ENCODE measurements around the gene ZFY. TPM values are rescaled to one million over a fixed set of nuclear protein-coding genes. Genes with fewer than 3 reads are reported as not detected.

ZFY gene
- 10.0 and 10.2 TPM in 2 replicates for total RNA-seq

GRCh38 chrY:2934861-2935715, at the start of gene ZFY:
Gene ZFY, plus strand, starts transcription at chrY:2935381. Its CDS starts 18,556 bp downstream, at chrY:2953937.

Other genes with a start within 250 kb of the ZFY start
- gene SRY, start 147.7 kb upstream of the ZFY start, total RNA-seq: not detected in 2 replicates
- 363 and 370 TPM in 2 replicates for gene RPS4Y1, start 93.8 kb upstream of the ZFY start, total RNA-seq

Measured in cardiac ventricle fibroblast (primary cell).